HG03469 (cell line): ENCODE results near the gene FOXO1.

Source experiments
- ATAC-seq: cut with Tn5 transposase; IDR thresholded peaks from one replicate; pipeline ENCODE4 v1.9.1; 2021; ENCODE audit warnings: mild to moderate bottlenecking, moderate library complexity, moderate number of reproducible peaks; ENCODE audit not compliant: unreplicated experiment

Gene FOXO1

DNA sequence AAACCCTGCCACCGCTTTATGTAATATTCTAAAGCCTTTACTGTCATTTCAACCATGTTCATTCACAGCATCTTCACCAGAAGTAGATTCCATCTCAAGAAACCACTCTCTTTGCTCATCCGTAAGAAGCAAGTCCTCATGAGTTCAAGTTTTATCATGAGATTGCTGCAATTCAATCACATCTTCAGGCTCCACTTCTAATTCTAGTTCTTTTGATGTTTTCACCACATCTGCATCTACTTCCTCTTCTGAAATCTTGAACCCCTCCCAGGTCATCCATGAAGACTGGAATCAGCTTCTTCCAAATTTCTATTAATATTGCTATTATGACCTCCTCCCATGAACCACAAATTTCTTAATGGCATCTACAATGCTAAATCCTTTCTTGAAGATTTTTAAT, 83.9 kb downstream of the FOXO1 start:
- ATAC-seq = no peak

DNA sequence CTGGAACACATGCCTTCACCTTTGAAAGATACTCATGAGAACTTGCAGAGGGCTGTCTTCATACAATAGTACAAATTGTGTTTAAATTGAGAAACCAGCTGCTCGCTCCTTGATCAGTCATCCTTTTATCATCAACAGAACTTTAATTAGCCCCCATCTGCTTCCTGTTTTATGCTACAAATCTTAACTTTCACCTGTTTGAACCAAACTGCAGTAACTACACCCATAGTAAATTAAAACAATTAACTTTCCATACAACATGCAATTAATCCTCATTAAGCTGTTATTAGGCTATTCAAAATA, 85.2 kb downstream of the FOXO1 start:
- no peak for ATAC-seq

DNA sequence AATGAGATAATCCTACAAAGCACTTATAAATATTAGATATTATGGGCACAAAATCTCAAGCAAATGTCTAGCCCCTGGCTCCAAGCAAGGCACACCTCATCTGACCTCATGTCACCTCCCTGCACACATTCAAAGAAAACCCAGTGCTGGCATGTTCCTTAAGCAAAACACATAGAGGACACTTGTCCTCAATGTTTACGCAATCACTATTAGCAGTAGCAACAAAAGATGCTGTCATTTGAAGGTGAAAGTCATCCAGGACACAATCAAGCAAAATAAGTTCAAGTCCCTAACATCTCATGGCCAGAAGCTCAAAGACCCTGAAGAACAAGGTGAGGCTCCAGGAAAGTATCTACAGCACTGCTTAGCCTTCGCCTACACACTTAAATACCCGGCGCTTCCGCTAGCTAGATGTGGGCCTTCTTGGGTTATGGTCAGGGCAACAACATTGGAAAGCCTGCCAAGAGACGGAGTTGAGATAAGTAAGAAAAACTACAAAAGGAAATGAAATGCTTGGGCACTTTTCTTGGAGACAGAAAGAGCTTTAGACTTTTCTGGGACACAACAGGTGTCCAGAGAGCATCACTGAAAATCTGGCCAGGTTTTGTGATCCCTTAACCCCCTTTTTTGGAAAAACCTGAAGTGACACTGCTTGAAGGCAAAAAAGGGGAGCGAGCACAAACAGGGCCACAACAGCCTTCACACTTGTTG, 85.7 kb downstream of the FOXO1 start:
- ATAC-seq = no peak

DNA sequence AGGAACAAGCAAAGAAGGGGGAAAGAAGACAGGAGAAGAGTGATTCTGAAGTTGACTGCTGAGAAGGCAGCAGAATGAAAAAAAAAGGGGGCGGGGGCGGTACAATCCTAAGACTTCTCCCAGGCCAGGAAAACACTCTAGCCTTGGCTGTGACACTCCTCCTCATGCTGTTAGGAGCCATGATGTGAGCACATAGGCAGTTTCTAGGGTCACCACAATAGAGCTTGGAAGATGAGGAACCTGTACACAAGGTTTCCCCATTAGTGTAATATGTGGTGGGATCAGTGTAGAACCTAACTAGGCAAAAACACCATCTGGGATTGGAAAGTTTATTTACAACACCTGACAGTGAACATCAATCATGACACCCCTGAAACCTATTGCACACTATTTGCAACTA, 86.9 kb downstream of the FOXO1 start:
- ATAC-seq = no peak

DNA sequence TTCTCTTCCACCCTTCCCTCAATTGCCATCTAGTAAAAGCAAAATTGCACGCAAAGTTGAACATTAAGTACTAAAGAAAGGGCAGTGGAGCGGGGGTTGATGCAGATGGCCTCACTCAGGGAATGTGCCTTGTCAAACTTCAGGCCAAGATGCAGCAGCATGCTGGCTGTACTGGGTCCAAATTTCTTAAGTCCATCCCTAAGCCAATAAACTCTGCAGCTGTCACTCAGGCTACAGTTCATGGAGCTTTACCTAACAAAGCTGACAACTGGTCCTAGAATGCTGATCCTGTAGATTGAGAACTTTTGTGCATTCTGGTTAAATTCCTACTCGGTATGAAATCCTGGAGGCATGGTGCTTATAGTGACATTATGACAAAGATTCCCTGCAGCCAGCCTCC, 88.4 kb downstream of the FOXO1 start:
- ATAC-seq = no peak

DNA sequence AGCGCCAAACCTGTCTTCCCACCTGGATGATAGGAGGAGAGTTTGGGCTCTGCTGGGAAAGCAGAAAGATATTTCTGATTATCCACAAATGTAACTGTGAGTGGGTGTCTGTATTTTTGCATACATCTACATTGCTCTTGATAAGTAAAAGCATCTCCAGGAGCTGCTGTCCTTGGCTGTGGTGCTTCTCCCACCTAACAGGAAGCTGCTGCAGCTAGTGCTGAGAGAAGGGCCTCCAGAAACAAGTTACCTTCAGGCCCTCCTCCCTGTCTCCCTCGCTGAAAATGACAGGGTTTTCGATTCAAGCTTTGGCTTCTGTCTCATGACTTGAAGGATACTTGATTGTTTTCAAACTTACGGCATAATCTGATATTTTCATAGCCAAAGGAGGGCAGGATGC, 90.1 kb downstream of the FOXO1 start:
- no peak for ATAC-seq

DNA sequence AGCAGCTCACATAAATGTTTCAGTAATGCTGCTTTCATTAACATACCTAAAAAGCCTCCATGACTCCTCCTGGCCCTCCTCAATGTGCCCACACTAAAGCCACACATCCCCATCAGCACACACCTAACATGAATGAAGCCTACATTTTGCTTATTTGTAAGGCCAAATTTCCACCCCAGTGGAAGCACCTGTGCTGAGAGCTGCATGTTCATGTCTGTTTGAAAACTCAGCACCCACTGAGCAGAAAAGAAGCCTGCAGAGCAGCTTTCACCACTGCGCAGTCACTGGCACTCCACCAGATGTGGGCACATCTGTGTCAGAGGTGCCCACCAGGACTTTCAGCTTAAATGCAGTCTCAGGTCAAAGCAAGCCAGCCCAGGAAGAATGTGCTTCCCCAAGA, 93.5 kb downstream of the FOXO1 start:
- no peak for ATAC-seq

DNA sequence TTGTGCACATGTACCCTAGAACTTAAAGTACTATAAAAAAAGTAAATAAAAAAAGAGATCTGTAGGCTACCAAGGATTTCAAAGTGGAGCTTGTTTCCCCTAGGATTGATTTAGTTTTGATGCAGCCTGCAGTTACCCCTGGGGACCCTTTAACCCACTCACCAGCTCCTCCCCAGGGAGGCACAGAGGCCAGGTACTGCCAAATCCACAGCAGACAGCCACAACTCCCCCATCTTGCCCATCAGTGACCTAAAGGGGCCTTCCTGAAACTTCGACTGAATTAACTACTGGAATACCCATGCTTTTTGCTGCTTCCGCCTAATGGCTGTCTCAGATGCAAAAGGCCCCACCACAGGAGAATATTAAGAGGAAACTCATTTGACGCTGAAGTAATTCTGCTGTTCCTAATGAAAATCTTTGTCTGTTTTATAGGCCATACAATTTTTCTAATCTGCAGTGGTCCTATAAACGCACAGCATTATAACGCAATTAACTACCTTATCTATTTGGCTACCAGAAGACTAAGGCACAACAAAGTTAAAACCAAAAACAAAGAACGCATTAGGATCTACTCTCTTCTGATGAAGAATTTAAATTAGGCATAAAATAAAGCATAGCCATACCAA, 95.0 kb downstream of the FOXO1 start:
- no peak for ATAC-seq

DNA sequence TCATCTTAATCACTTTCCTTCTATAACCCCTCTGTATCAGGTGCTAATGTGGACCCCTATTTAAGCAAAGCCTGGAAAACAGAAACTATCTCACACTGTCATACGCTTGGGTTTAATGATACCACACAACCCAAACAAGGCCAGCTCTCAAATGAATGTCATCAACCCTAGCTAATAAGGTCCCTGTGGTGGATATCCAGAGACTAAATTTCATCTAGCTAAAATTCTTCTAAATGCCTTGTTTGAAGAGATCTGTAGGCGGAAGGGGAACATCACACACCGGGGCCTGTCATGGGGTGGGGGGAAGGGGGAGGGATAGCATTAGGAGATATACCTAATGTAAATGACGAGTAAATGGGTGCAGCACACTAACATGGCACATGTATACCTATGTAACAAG, 95.5 kb downstream of the FOXO1 start:
- ATAC-seq = no peak

DNA sequence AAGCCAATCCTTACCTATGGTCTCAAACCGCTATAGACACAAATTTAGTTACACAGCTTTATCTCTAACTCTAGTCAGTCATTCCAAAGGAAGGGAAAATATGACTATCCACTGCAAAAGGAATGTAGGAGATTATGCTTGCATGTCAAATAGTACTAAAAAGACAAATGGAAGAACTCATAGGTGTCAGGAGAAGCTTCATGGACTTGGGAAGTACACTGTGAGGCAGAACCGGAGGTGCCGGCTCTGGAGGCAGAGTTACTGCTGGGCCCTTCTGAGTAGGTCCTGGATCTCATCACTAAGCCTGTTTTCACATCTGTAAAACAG, 97.5 kb downstream of the FOXO1 start:
- no peak for ATAC-seq

DNA sequence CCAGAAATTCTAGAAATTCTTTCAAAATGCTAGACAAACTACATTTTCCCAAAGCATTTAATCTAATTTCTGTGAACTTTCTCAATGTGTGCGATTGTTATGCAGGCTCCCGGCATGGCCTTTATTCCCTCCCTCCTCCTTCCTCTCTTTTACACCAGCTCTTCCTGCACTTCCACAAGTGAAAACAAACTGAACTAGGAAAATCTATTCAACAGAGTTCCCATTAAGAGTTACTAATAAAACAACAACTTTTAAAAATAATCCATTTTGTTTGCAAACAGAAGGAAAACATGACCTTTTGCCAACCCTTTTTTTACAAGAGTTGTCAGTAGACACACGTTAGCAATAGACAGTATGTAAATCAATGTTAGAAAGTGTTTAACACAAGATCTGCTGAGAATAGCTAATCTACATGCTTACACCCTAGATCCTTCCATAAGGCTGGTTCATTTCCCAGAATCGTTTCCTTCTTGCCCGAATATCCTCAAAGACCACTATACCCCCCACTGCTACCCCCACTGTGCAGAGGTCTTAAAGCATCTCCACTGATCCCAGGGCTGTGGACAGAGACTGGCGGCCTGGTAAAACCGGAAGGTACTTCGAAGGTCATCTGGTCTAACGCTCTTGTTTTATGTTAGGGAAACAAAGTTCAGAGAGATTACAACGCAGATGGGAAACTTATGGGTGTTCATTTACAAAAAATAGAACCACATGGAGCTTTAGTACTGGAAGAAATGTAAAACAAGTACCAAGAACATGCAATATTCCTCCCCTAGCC, 98.0 kb downstream of the FOXO1 start:
- ATAC-seq = no peak

DNA sequence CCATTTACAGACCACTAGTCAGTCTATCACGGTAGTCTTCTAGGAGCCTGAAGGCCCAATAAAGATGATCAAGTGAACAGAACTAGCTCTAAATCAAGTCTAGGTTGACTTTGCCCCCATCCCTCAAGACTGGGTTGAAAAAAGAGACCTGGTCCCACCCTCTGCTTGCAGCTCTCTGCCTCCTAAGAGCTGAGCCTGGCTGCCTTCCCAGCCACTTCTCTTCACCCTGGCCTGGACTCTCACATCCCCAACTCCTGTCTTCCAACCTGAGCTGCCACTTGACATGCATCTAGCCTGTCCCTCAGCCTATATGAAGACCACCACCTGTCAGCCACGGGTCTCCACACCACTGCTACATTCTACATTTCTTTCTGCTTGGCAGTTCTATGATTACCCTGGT, 99.6 kb downstream of the FOXO1 start:
- ATAC-seq = no peak

DNA sequence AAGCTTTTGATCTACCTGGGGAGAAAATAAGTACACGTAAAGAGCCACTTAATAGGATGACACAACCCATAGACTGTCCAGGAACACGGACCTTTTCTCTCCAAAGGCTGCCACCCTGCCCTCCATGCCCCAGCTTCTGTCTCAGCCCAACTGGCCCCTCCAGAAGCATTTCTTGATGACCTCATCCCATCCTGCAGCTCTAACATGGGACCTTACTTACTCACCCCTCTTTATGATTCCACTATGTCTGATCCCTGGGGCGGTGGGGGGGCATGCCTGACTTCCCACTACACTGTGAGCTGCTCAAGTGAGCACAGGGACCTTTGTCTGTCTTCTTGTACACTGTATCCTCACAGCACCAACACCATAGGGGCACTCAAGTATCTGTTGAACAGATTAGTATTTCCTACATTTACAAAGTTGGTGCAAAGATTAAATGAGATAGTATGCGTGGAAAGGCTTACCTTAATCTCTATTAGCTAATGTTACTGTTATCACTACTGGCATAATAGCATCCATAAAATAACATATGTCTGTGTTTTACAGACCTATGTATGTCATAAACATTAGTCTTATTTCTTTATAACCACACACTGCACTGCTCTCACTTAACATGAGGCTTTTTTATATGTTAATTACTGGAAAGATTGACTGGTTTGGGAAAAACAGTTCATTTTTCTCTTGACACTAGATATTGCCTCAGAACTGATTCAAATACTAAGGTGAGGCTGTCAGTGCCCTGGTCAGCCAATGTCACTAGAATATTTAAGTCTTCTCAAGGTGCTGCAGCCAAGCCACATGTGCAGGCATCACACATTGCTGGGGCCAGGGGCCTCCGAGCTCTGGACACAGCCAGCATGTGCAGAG, 100.9 kb downstream of the FOXO1 start:
- ATAC-seq = no peak

DNA sequence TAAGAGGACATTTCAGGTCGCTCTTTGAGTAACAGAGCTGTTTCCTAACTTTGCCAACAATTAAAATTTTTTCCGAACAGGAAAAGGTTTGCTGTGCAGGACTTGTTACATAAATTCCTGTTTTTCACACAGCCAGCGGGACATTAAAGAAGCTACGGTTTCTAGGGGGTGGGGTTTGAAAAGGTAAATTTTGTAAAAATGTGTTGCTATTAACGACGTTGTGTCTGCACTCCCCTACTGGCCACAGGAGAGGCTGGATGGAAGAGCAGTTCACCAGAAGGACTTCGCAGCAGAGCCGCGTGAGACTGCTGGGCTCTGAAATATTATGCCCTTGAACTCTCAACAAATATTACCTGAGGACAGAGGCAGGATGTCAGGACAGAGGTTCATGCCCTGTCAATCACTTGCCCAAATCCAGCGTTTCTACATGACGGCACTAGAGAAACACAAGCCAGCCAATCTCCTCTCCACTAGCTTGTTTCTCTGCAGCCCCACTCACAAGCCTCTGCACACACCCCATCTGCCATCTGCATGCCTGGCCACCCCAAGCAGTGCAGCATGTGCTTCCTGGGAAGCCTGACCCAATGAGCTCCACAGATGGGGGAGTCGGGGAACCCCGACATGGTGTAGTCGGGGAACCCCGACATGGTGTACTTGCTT, 102.0 kb downstream of the FOXO1 start:
- no peak for ATAC-seq

DNA sequence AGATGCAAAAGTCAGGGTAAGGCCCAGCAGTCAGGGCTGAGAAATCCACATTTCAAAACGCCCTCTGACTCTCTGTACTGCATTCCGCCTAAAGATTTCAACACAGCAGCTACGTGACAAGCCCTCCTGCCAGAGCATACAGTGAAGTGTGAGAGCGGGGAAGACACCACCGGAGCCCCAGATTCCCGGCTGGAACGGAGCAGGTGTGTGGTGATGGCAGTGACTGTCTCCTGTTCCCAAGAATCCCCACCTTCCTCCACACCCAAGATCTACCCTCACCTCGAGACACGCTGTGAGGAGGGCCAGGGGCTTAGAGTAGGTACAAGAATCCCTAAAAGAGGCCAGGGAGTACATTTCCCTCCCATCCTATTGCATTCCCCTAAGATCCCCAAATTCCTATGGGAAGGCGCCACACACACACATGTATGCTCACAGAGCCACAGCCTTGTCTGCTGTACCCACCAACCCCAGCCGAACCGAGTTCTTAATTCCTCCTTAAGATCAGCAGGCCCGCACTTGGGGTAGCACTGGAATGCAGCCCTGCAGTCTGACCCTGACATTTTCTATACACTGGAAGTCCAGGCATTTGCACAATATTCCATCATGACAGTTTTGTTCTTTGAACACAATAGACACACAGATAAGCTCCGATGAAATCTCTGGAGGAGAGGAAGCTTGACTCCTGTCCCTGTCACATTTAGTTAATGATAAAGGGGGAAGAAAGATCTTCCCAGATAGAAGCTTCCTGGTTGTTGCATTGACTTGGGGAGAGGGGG, 102.9 kb downstream of the FOXO1 start:
- no peak for ATAC-seq

DNA sequence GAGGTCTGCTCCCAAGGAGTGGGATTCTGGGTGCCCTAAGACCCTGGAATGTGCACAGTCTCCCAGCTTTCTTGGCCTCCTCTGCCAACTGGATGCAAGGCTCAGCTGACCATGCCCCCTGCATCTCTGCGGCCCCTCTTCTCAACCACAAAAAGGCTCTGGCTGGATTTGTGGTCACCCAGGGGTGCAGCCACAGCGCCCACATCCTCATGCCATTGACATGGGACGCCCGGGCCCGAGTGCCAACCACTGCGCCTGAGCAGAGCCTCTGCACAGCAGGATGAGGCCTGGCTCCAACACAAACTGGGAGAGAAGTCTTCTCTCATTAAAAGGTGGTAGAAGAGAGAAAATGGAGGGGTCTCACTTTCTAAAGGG, 103.5 kb downstream of the FOXO1 start:
- no peak for ATAC-seq

DNA sequence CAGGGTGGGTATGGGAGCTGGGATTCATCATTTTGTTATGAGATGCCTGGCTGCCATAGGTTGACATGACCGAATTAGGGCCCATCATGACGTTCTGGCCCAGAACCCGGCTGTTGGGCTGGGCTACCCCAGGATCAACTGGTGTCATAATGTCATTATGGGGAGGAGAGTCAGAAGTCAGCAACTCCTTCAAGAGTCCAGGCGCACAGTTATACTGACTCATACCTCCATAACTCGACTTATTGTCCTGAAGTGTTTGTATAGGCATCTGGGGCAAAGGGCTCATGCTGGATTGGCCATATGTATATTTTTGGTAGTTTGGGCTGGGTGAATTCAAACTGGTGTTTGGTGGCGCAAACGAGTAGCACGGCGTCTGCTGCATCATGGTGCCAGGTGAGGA, 106.5 kb downstream of the FOXO1 start:
- ATAC-seq = no peak

DNA sequence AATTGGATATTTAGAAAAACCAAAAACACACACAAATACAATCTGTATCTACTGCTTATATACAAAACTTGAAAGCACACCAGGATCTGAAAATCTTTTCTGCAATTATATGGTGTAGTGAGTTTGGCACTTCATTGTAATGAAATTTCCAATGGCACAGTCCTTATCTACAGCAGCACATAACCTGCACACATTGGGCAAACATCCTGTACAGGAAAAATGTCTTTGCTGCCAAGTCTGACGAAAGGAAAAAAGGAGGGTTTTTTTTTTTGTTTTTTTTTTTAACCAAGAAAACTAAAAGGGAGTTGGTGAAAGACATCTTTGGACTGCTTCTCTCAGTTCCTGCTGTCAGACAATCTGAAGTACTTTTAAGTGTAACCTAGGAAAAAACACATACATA, 107.8 kb downstream of the FOXO1 start:
- ATAC-seq = no peak

DNA sequence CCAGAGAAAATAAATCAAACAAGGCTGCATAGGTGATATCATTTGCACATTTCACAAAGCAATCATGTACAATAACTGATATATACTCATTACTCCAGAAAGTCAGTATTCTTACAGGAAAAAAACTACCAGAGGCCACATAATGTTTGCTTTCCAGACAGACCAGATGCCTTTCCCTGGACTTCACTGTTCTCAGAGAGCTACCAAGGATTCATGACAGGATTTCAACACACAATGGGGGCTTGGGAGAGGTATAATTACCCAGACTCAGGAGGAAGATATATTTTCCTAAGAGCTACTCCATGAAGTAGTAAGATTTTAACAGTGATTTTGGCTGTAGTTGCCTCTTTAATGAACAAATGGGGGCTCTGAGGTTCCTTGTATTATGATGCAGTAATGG, 110.0 kb downstream of the FOXO1 start:
- no peak for ATAC-seq

DNA sequence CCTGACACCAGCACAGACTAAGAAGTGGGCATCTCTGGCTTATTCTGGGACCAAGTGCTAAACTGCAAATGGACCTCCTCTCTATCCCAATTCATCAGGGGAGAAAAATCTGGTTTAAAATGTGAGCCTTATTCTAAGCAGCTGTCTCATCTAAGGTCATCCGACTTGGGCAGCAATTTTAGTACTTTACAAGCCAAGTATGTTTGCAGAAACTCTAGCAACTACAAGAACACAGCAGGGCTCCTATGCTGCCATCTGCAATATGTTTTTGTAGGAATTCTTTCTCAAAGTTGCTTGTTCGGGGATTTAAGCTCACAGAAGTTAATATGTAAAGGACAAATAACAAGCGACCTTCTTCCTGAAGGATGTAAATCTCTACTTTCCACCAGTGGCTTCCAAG, 113.1 kb downstream of the FOXO1 start:
- ATAC-seq = no peak
